ENCODE measurements around the gene COP1.

COP1 gene

DNA sequence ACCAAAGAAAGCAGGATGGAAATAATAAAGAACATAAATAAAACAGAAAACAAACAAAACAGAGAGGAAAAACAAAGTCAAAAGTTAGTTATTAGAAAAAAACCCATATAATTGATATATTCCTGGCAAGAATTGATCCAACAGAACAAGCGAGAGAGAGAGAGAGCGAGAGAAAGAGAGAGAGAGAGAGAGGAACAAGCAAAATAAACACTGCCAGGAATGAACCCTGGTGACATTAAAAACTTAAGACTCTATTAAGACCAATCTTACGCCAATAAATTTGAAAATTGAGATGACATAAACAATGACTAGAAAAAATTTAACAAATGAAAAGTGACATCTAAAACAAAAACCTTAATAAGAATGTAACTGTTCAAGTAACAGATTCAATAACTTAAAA lies 64.1 kb downstream of the COP1 start:
- Histone ChIP-seq H3K9me3 (peaks cover 11% of the 10 kb centered on the region), H3K27ac (no peak overlapping the region), H3K4me3 (no peak overlapping the region), H3K4me1 (no peaks in the 10 kb centered on the region), H3K4me2 (no peak overlapping the region), H3K36me3 (peaks cover 46% of the 10 kb centered on the region), H3K27me3 (no peaks in the 10 kb centered on the region), H4K20me1 (peaks cover 62% of the 10 kb centered on the region), H3K9ac (no peak overlapping the region)
- TF ChIP-seq Cebpa-rat (IDR thresholded peaks at IDR 0.05), result no peak

- no peak overlapping the region for H3K27ac ChIP-seq
- TF ChIP-seq Cebpa-rat (IDR thresholded peaks at IDR 0.05), result no peak
- no peak overlapping the region for H3K4me2 ChIP-seq
- H3K4me3 ChIP-seq, result no peak overlapping the region
- H3K4me1 ChIP-seq, result no peaks in the 10 kb centered on the region
- no peaks in the 10 kb centered on the region for H3K27me3 ChIP-seq
- no peak overlapping the region for H3K9ac ChIP-seq
- peaks cover 68% of the 10 kb centered on the region for H4K20me1 ChIP-seq
- peaks cover 11% of the 10 kb centered on the region for H3K9me3 ChIP-seq
- H3K36me3 ChIP-seq, result peaks cover 40% of the 10 kb centered on the region
These were observed 65.6 kb downstream of the COP1 start for GRCh38 chr1:176141449-176141848.

- no peak for TF ChIP-seq Cebpa-rat (IDR thresholded peaks at IDR 0.05)
- Histone ChIP-seq H3K27ac (no peak overlapping the region), H3K4me1 (no peaks in the 10 kb centered on the region), H3K27me3 (no peaks in the 10 kb centered on the region), H3K4me3 (no peak overlapping the region), H3K9me3 (no peaks in the 10 kb centered on the region), H4K20me1 (peaks cover 60% of the 10 kb centered on the region), H3K4me2 (no peak overlapping the region), H3K9ac (no peak overlapping the region), H3K36me3 (peaks cover 41% of the 10 kb centered on the region)
These were observed 70.2 kb downstream of the COP1 start for GRCh38 chr1:176136891-176137290.

- H3K4me2 ChIP-seq, result no peak overlapping the region
- no peaks in the 10 kb centered on the region for H3K4me1 ChIP-seq
- H3K36me3 ChIP-seq, result peaks cover 36% of the 10 kb centered on the region
- no peaks in the 10 kb centered on the region for H3K9me3 ChIP-seq
- no peak for TF ChIP-seq Cebpa-rat (IDR thresholded peaks at IDR 0.05)
- no peak overlapping the region for H3K9ac ChIP-seq
- H3K4me3 ChIP-seq, result no peak overlapping the region
- H3K27me3 ChIP-seq, result no peaks in the 10 kb centered on the region
- no peak overlapping the region for H3K27ac ChIP-seq
- peaks cover 40% of the 10 kb centered on the region for H4K20me1 ChIP-seq
These were observed 72.4 kb downstream of the COP1 start for GRCh38 chr1:176134666-176135065.

GRCh38 chr1:176122282-176122681 lies 84.8 kb downstream of the COP1 start:
- Histone ChIP-seq H3K9ac (no peak overlapping the region), H3K27me3 (no peaks in the 10 kb centered on the region), H3K4me2 (no peak overlapping the region), H3K4me1 (no peaks in the 10 kb centered on the region), H3K36me3 (peaks cover 51% of the 10 kb centered on the region), H3K9me3 (peaks cover 38% of the 10 kb centered on the region), H3K4me3 (no peak overlapping the region), H3K27ac (no peak overlapping the region), H4K20me1 (0 out of 2 replicates have a peak, but pooled peaks cover 9% of the 10 kb centered on the region)
- no peak for TF ChIP-seq Cebpa-rat (IDR thresholded peaks at IDR 0.05)

- no peak overlapping the region for H3K27ac ChIP-seq
- peaks cover 53% of the 10 kb centered on the region for H3K36me3 ChIP-seq
- H3K4me3 ChIP-seq, result no peak overlapping the region
- H3K27me3 ChIP-seq, result no peaks in the 10 kb centered on the region
- H3K9ac ChIP-seq, result no peak overlapping the region
- TF ChIP-seq Cebpa-rat (IDR thresholded peaks at IDR 0.05), result no peak
- H4K20me1 ChIP-seq, result 0 out of 2 replicates have a peak, but pooled peaks cover 9% of the 10 kb centered on the region
- no peaks in the 10 kb centered on the region for H3K4me1 ChIP-seq
- no peak overlapping the region for H3K4me2 ChIP-seq
- H3K9me3 ChIP-seq, result peaks cover 21% of the 10 kb centered on the region
These were observed 87.5 kb downstream of the COP1 start for GRCh38 chr1:176119549-176119948.

- H3K27ac ChIP-seq, result no peak overlapping the region
- H3K27me3 ChIP-seq, result no peaks in the 10 kb centered on the region
- H3K36me3 ChIP-seq, result peaks cover 56% of the 10 kb centered on the region
- TF ChIP-seq Cebpa-rat (IDR thresholded peaks at IDR 0.05), result no peak
- no peak overlapping the region for H3K4me2 ChIP-seq
- no peak overlapping the region for H3K9ac ChIP-seq
- H3K4me1 ChIP-seq, result no peaks in the 10 kb centered on the region
- peaks cover 9% of the 10 kb centered on the region; the same call in 1 of the 2 replicates for H4K20me1 ChIP-seq
- H3K4me3 ChIP-seq, result no peak overlapping the region
- H3K9me3 ChIP-seq, result peaks cover 21% of the 10 kb centered on the region
These were observed 88.1 kb downstream of the COP1 start for GRCh38 chr1:176118985-176119384.

DNA sequence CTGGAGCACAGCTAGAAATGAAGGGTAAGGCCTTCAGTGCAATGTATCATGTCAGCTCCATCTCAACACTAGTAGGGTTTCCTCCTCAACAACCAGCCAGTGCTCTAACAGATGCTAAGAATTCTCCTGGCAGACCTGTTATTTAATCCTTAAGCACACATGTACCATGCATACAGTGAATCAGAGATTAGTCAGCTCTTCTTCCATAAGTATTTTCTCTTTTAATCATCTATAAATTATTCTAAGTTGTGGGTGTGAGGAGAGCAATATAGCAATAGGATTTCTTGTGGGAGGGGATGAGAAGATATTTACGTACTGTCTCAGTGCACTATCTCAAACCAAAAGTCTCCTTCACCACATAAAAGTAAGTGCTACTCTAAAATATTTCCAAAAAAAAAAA lies 95.3 kb downstream of the COP1 start:
- Histone ChIP-seq H4K20me1 (peaks cover 15% of the 10 kb centered on the region), H3K9ac (no peak overlapping the region), H3K4me1 (no peaks in the 10 kb centered on the region), H3K4me3 (no peak overlapping the region), H3K36me3 (peaks cover 55% of the 10 kb centered on the region), H3K4me2 (no peak overlapping the region), H3K27ac (no peak overlapping the region), H3K27me3 (no peaks in the 10 kb centered on the region), H3K9me3 (no peaks in the 10 kb centered on the region)
- no peak for TF ChIP-seq Cebpa-rat (IDR thresholded peaks at IDR 0.05)

DNA sequence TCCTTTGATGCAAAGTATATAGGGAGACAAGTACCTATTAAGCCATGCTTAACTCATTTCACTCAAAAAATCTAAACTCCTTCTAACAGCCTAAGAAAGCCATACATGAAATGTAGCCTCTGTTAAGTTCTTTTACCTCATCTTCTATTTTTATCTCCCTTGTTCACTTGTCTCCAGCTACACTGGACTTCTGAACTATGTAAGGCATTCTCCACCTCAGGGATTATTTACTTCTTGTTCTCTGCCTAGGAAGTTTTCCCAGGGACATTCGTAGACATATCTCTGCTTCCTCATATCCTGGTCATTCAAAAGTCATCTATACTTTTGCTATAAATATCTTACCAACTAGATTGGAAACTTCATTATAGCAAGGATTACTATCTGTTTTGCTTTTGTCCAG lies 96.9 kb downstream of the COP1 start:
- Histone ChIP-seq H3K9ac (no peak overlapping the region), H3K4me1 (no peaks in the 10 kb centered on the region), H3K27ac (no peak overlapping the region), H3K36me3 (peaks cover 57% of the 10 kb centered on the region), H4K20me1 (peaks cover 29% of the 10 kb centered on the region), H3K27me3 (no peaks in the 10 kb centered on the region), H3K9me3 (no peaks in the 10 kb centered on the region), H3K4me3 (no peak overlapping the region), H3K4me2 (no peak overlapping the region)
- TF ChIP-seq Cebpa-rat (IDR thresholded peaks at IDR 0.05), result no peak

DNA sequence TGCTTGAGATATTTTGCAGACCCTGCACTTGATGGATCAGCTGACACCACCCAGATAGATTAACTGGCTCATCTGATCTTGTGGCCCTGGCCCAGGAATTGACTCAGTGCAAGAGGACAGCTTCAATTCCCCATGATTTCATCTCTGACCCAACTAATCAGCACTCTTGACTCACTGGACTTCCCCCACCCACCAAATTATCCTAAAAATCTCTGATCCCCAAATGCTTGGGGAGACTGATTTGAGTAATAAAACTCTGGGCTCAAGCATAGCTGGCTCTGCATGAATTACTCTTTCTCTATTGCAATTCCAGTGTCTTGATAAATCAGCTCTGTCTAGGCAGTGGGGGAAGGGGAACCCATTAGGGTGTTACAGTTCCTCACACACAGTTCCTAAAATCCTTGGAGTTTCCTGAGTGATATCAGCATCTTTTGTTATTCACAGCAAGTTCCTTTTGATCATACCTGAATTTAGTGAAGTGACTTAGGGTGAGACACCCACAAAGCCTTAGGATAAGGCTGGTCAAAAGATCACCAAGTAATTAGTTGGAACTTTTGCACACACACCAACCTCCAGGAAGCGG lies 104.2 kb downstream of the COP1 start:
- peaks cover 55% of the 10 kb centered on the region for H3K36me3 ChIP-seq
- no peak overlapping the region for H3K4me2 ChIP-seq
- H3K27ac ChIP-seq, result no peak overlapping the region
- TF ChIP-seq Cebpa-rat (IDR thresholded peaks at IDR 0.05), result no peak
- no peaks in the 10 kb centered on the region for H3K27me3 ChIP-seq
- peaks cover 68% of the 10 kb centered on the region for H4K20me1 ChIP-seq
- H3K4me1 ChIP-seq, result no peaks in the 10 kb centered on the region
- H3K9ac ChIP-seq, result no peak overlapping the region
- H3K9me3 ChIP-seq, result no peaks in the 10 kb centered on the region
- no peak overlapping the region for H3K4me3 ChIP-seq
